GM23338 (cell line): ENCODE results near the gene GAS6. TPM values are rescaled to one million over a fixed set of nuclear protein-coding genes. Genes with fewer than 3 reads are reported as not detected.

Experiments
- ATAC-seq: fragments of 200-7000 bp; cut with Tn5 transposase; 3 replicates; pipeline ENCODE4 v1.9.1; 2020
- DNase-seq: peaks from one replicate; pipeline ENCODE4 v3.0.0-alpha.2; 2015; ENCODE audit warnings: low spot score
- H2AFZ ChIP-seq: fragments of 200-600 bp; sonication (generic); 2 replicates; pipeline ENCODE4 v1.8.0; 2016; ENCODE audit warnings: antibody characterized with exemption, mild to moderate bottlenecking, moderate library complexity
- H3F3A ChIP-seq: fragments of 200-600 bp; sonication (generic); replicated peaks from 2 replicates; pipeline ENCODE4 v1.8.0; 2017; ENCODE audit warnings: antibody characterized with exemption, mixed run types, low read depth
- H3K27ac ChIP-seq: fragments of 200-600 bp; sonication (generic); 2 replicates; pipeline ENCODE4 v1.6.1; 2016; ENCODE audit warnings: low read depth
- H3K27me3 ChIP-seq: fragments of 200-600 bp; sonication (generic); 2 replicates; pipeline ENCODE4 v1.8.0; 2016; ENCODE audit warnings: mild to moderate bottlenecking, mixed run types, moderate library complexity; ENCODE audit not compliant: insufficient read depth
- H3K36me3 ChIP-seq: fragments of 200-600 bp; sonication (generic); 2 replicates; pipeline ENCODE4 v1.8.0; 2016; ENCODE audit warnings: mild to moderate bottlenecking; ENCODE audit not compliant: insufficient read depth
- H3K4me1 ChIP-seq: fragments of 200-600 bp; sonication (generic); 2 replicates; pipeline ENCODE4 v1.8.0; 2016; ENCODE audit warnings: mild to moderate bottlenecking, moderate library complexity; ENCODE audit not compliant: insufficient read depth
- H3K4me2 ChIP-seq: fragments of 200-600 bp; sonication (generic); 2 replicates; pipeline ENCODE4 v1.7.1; 2017; ENCODE audit warnings: mixed run types
- H3K4me3 ChIP-seq: fragments of 200-600 bp; sonication (generic); 2 replicates; pipeline ENCODE4 v1.6.1; 2016; ENCODE audit warnings: mixed run types
- H3K79me2 ChIP-seq: fragments of 200-600 bp; sonication (generic); replicated peaks from 2 replicates; pipeline ENCODE4 v1.8.0; 2017; ENCODE audit warnings: mild to moderate bottlenecking; ENCODE audit not compliant: insufficient read depth
- H3K9me2 ChIP-seq: fragments of 200-600 bp; sonication (generic); 2 replicates; pipeline ENCODE4 v1.8.0; 2017; ENCODE audit not compliant: insufficient read depth
- H4K20me1 ChIP-seq: fragments of 200-600 bp; sonication (generic); replicated peaks from 2 replicates; pipeline ENCODE4 v1.8.0; 2017; ENCODE audit warnings: mild to moderate bottlenecking; ENCODE audit not compliant: insufficient read depth
- H3K27ac Mint-ChIP-seq: 2 replicates; pipeline ENCODE4 v1.8.0; 2020; ENCODE audit warnings: inconsistent platforms, mild to moderate bottlenecking, moderate library complexity, mixed read lengths
- H3K27me3 Mint-ChIP-seq: 3 replicates; pipeline ENCODE4 v1.8.0; 2022; ENCODE audit warnings: low read depth, mild to moderate bottlenecking, moderate library complexity, mixed read lengths, inconsistent platforms; ENCODE audit not compliant: insufficient read depth, poor library complexity
- H3K36me3 Mint-ChIP-seq: 3 replicates; pipeline ENCODE4 v1.8.0; 2021; ENCODE audit warnings: low read depth, mild to moderate bottlenecking, inconsistent platforms, moderate library complexity, mixed read lengths
- H3K4me1 Mint-ChIP-seq: 3 replicates; pipeline ENCODE4 v1.8.0; 2020; ENCODE audit warnings: mild to moderate bottlenecking, inconsistent platforms, mixed read lengths
- H3K4me3 Mint-ChIP-seq: 3 replicates; pipeline ENCODE4 v1.8.0; 2021; ENCODE audit warnings: moderate library complexity, mild to moderate bottlenecking, inconsistent platforms, mixed read lengths
- H3K9me3 Mint-ChIP-seq: 3 replicates; pipeline ENCODE4 v1.8.0; 2020; ENCODE audit warnings: moderate library complexity, mild to moderate bottlenecking, inconsistent platforms, mixed read lengths
- CREB1 ChIP-seq: fragments of 250-450 bp; sonication (Bioruptor Pico); IDR thresholded peaks from 2 replicates; pipeline ENCODE4 v1.5.0; 2020; ENCODE audit warnings: low read depth, mild to moderate bottlenecking, moderate library complexity
- CTCF ChIP-seq, 2 experiments: fragments of 200-600 bp in 1 of 2; sonication (generic) in 1 of 2; conservative IDR thresholded peaks; 2 replicates each; pipeline versions ENCODE4 v1.5.1 to v1.6.1; 2016 to 2017; ENCODE audit warnings: antibody characterized with exemption in 2 of 2, low read depth in 2 of 2, mild to moderate bottlenecking in 2 of 2, moderate library complexity in 1 of 2
- ETS1 ChIP-seq: IDR thresholded peaks from 2 replicates; pipeline ENCODE4 v1.6.1; 2016; ENCODE audit warnings: antibody characterized with exemption
- EZH2phosphoT487 ChIP-seq: fragments of 200-600 bp; sonication (generic); IDR thresholded peaks from one replicate; pipeline ENCODE4 v1.8.1; 2018; ENCODE audit warnings: antibody characterized with exemption; ENCODE audit not compliant: unreplicated experiment
- NANOG ChIP-seq: IDR thresholded peaks from 2 replicates; pipeline ENCODE4 v1.6.1; 2016; ENCODE audit warnings: antibody characterized with exemption, borderline replicate concordance
- ZNF114 ChIP-seq: fragments of 250-450 bp; sonication (Bioruptor Pico); IDR thresholded peaks from 2 replicates; pipeline ENCODE4 v1.5.0; 2020; ENCODE audit warnings: mild to moderate bottlenecking, moderate library complexity
- ZNF331 ChIP-seq: fragments of 250-450 bp; sonication (Bioruptor Pico); IDR thresholded peaks from 2 replicates; pipeline ENCODE4 v1.5.0; 2020; ENCODE audit warnings: low read depth, mild to moderate bottlenecking, moderate library complexity
- polyA plus RNA-seq: library from polyadenylated mRNA; unstranded; fragments of >200 nt; fragmentation: Nextera tagmentation; extraction: Ambion mirVana; gene quantifications from 2 replicates; pipeline ENCODE4 v1.2.1, GENCODE V29; 2016
- total RNA-seq: library from RNA; depleted of rRNA; stranded (reverse); fragments of >200 nt; shearing (Covaris generic); gene quantifications from 2 replicates; pipeline ENCODE4 v1.2.3, GENCODE V29; 2014
- TF ChIP-seq, protein P1 (sequence below): IDR thresholded peaks from one replicate; pipeline ENCODE4 v1.6.1; 2018; ENCODE audit warnings: antibody characterized with exemption; ENCODE audit not compliant: unreplicated experiment

GAS6 gene
- total and polyA plus RNA-seq, 2 experiments from 2014 or later, result 7.9 to 21.2 TPM

DNA sequence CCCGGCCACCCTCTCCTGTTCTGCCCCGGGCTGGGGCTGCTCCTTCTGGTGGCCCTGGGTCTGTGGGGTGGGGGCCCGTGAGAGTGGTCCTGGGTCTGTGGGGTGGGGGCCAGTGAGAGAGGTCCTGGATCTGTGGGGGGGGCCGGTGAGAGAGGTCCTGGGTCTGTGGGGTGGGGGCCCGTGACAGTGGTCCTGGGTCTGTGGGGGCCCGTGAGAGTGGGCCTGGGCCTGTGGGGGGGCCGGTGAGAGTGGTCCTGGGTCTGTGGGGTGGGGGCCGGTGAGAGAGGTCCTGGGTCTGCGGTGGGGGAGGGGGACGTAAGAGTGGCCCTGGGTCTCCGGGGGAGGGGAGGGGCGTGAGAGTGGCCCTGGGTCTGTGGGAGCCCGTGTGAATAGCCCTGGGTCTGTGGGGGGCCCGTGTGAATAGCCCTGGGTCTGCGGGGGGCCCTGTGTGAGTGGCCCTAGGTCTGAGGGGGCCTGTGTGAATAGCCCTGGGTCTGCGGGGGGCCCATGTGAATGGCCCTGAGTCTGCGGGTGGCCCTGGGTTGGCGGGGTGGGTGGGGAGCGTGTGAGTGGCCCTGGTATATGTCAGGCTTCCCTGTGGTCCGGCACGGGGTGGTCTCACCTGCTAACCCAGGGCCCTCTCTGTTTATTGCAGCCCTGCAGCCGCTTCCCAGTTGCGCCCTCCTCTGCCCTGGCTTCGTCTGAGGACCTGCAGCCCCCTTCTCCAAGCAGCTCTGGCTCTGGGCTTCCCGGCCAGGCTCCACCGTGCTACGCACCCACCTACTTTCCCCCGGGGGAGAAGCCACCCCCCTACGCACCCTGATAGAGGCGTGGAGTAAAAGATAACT is 52.6 kb downstream of the GAS6 start (continued):
- TF ChIP-seq ETS1, result no peak
- TF ChIP-seq CTCF (conservative IDR thresholded peaks at IDR 0.05; ENCODE audit: low read depth in 2 of 2), result no peak
- TF ChIP-seq CREB1, result no peak
- TF ChIP-seq EZH2phosphoT487, result no peak
- TF ChIP-seq, protein P1, sequence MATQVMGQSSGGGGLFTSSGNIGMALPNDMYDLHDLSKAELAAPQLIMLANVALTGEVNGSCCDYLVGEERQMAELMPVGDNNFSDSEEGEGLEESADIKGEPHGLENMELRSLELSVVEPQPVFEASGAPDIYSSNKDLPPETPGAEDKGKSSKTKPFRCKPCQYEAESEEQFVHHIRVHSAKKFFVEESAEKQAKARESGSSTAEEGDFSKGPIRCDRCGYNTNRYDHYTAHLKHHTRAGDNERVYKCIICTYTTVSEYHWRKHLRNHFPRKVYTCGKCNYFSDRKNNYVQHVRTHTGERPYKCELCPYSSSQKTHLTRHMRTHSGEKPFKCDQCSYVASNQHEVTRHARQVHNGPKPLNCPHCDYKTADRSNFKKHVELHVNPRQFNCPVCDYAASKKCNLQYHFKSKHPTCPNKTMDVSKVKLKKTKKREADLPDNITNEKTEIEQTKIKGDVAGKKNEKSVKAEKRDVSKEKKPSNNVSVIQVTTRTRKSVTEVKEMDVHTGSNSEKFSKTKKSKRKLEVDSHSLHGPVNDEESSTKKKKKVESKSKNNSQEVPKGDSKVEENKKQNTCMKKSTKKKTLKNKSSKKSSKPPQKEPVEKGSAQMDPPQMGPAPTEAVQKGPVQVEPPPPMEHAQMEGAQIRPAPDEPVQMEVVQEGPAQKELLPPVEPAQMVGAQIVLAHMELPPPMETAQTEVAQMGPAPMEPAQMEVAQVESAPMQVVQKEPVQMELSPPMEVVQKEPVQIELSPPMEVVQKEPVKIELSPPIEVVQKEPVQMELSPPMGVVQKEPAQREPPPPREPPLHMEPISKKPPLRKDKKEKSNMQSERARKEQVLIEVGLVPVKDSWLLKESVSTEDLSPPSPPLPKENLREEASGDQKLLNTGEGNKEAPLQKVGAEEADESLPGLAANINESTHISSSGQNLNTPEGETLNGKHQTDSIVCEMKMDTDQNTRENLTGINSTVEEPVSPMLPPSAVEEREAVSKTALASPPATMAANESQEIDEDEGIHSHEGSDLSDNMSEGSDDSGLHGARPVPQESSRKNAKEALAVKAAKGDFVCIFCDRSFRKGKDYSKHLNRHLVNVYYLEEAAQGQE, result no peak
- no peak for TF ChIP-seq ZNF114 (CRISPR knock-in tag)

- H3F3A ChIP-seq, result no peaks in the 10 kb centered on the region
- no peak overlapping the region for H3K4me3 Mint-ChIP-seq
- no peak overlapping the region for H2AFZ ChIP-seq
- no peak overlapping the region for H3K27ac Mint-ChIP-seq
- peaks cover 8% of the 10 kb centered on the region for H3K27me3 Mint-ChIP-seq
- DNase-seq (no peak), ATAC-seq (no peak)
- no peaks in the 10 kb centered on the region for H3K27me3 ChIP-seq
- H3K36me3 Mint-ChIP-seq, result peaks cover 11% of the 10 kb centered on the region
- H4K20me1 ChIP-seq, result no peaks in the 10 kb centered on the region
- no peak overlapping the region for H3K4me3 ChIP-seq
- no peaks in the 10 kb centered on the region for H3K36me3 ChIP-seq
- H3K9me3 Mint-ChIP-seq, result peaks cover 18% of the 10 kb centered on the region
- TF ChIP-seq NANOG, result no peak
- no peak for TF ChIP-seq ZNF331
- TF ChIP-seq, protein P1, result no peak
- no peaks in the 10 kb centered on the region for H3K79me2 ChIP-seq
- H3K4me1 Mint-ChIP-seq, result no peaks in the 10 kb centered on the region; the same call in 2 of the 3 replicates
- no peak overlapping the region for H3K27ac ChIP-seq
- H3K4me2 ChIP-seq, result no peak overlapping the region
- H3K9me2 ChIP-seq, result no peaks in the 10 kb centered on the region
- H3K4me1 ChIP-seq, result no peaks in the 10 kb centered on the region
Observed at GRCh38 chr13:113810640-113811039, 53.2 kb downstream of the GAS6 start.
